Left cardiac atrium (tissue), 4 donors: ENCODE measurements around the gene SLC2A4. TPM values are rescaled to one million over a fixed set of nuclear protein-coding genes. Genes with fewer than 3 reads are reported as not detected.

ENCODE experiments used
- ATAC-seq, 2 donors: fragments of 200-7000 bp; cut with Tn5 transposase; one replicate each; pipeline ENCODE4 v1.9.1; 2020; ENCODE audit warnings: mild to moderate bottlenecking in 2 of 2, moderate library complexity in 2 of 2
- DNase-seq: peaks from one replicate; pipeline ENCODE4 v3.0.0-alpha.2; 2020
- intact Hi-C, 2 donors: fragments of 100-400 bp; cut with DNase I; formaldehyde crosslinking; loops; one replicate each; pipeline versions ENCODE4 v1.14.1 to v1.15.1; 2022 to 2023
- total RNA-seq, 2 donors: library from RNA; stranded (reverse); fragmentation: NEBNext Ultra II Directional; extraction: Animal tissue kit (Norgen Biotek cat#: 25700); gene quantifications; one replicate each; pipeline ENCODE4 v1.2.1, GENCODE V29; 2021
- donor health status: DM: no; HTN: yes; CAD: no.
- donor health status: DM: no; HTN: yes; CAD: no; lungs with severe emphysema.
- donor health status: DM: yes; HTN: yes; CAD: no.
- donor health status: Dilated cardiomyopathy.

Gene SLC2A4
- total RNA-seq, 2 donors from 2014 or later: 79.1 to 87.6 TPM

GRCh38 chr17:7293816-7294613 lies 12.5 kb downstream of the SLC2A4 start:
- DNase-seq: no peak
- intact Hi-C loops: no loop called here
- peak in 1 of 2 donors; percentile 2 for ATAC-seq

GRCh38 chr17:7294614-7295153 lies 13.2 kb downstream of the SLC2A4 start, which contains the start of gene YBX2:
YBX2 (minus strand) TSS chr17:7294639; CDS start chr17:7294500, 139 bp downstream.
- intact Hi-C loops: loop anchor here in 1 of 2 donors (5.0 kb wide), 1 partner anchor 247 kb away; no protein-coding TSS in a partner anchor
- peak; percentile 49 to 61 for ATAC-seq
- DNase-seq: peak; percentile 76

GRCh38 chr17:7295230-7296180 lies 14.0 kb downstream of the SLC2A4 start:
- ATAC-seq (no peak), DNase-seq (no peak)
- intact Hi-C loops: loop anchor here (1.0 to 5.0 kb wide), 3 partner anchors 15 to 248 kb away; partner anchors contain the start of gene SLC2A4 (in 1 of the 2)

- intact Hi-C loops: loop anchor here (1.0 to 5.0 kb wide), 3 partner anchors 16 to 249 kb away; partner anchors contain the start of gene SLC2A4 (in 1 of the 2)
- DNase-seq (peak; percentile 88), ATAC-seq (peak; percentile 76 to 87)
Measured at GRCh38 chr17:7296189-7296861, 14.8 kb downstream of the SLC2A4 start.

DNA sequence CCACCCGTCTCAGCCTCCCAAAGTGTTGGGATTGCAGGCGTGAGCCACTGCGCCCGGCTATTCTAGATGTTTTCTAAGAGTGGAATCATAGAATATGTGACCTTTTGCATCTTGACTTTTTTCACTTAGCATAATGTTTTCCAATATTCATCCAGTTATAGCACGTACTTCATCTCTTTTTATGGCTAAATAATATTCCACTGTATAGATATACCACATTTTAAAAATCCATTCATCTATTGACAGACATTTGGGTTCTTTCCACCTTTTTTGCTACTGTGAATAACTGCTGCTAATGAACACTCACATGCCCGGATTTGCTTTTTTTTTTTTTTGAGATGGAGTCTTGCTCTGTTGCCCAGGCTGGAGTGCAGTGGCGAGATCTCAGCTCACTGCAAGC lies 22.7 kb downstream of the SLC2A4 start:
- no peak for ATAC-seq
- intact Hi-C loops: no loop called here
- DNase-seq: no peak

GRCh38 chr17:7306911-7307685 lies 25.6 kb downstream of the SLC2A4 start, which contains the start of gene EIF5A:
EIF5A (plus strand) TSS chr17:7307628; CDS start chr17:7309636, 2,008 bp downstream.
- ATAC-seq (peak; percentile 92 to 93), DNase-seq (peak; percentile 100)
- intact Hi-C loops: no loop called here

DNA sequence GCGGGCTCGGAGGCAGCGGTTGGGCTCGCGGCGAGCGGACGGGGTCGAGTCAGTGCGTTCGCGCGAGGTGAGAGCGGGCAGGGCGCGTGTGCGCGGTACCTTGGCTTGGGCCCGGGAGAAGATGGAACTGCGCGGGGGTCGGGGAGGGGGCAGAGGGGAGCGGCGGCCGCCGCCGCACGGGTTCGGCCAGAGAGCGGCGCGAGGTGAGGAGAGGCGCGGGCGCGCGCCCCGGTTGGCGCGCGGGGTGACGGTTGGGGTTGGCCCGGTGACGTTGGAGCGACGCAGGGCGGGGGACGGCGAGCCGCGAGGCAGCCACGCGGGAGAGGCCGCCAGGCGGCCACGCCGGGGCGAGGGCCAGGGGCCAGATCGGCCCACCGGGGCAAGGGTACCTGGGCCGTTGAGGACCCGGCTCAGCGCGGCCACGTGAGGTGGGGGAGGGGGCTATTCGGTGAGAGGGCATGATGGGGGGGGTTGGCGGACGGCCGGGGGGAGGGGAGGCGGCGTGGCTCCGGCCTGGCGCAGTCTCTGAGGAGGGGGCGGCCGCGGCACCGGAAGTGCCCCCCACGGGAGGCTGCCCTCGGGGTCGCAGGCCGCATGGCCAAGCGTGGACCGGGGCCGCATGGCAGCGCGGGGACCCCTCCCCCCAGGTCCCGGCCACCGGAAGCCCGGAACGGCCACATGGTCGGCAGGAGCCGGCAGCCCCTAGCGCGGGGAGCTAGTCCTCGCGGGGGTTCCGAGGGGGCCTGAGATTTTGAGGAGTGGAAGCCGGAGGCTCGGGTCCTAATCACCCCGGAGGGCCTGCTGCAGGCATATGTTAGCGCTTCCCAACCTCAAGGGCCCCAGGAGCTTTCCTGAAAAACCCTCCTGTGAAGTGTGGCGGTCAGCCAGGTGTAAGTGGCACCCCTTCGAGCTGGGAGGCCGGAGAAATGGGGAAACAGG lies 26.4 kb downstream of the SLC2A4 start:
- intact Hi-C loops: no loop called here
- ATAC-seq: peak; percentile 41 to 44
- peak; percentile 59 for DNase-seq

GRCh38 chr17:7308625-7309433 lies 27.3 kb downstream of the SLC2A4 start:
- intact Hi-C loops: no loop called here
- DNase-seq: peak; percentile 81
- ATAC-seq: peak; percentile 6 to 31

DNA sequence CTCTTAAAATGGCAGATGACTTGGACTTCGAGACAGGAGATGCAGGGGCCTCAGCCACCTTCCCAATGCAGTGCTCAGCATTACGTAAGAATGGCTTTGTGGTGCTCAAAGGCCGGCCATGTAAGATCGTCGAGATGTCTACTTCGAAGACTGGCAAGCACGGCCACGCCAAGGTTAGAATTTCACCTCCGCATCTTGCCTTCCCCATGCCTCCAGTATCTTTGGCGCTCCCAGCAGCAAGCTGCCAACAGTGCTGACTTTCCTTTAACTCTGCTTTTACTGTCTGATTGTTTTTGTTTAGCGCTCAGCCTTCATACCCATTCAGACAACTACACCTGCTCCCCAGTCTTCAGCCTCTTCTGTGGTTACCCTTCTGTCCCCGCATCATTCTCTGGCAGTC lies 28.1 kb downstream of the SLC2A4 start:
- DNase-seq (no peak), ATAC-seq (no peak)
- intact Hi-C loops: no loop called here

DNA sequence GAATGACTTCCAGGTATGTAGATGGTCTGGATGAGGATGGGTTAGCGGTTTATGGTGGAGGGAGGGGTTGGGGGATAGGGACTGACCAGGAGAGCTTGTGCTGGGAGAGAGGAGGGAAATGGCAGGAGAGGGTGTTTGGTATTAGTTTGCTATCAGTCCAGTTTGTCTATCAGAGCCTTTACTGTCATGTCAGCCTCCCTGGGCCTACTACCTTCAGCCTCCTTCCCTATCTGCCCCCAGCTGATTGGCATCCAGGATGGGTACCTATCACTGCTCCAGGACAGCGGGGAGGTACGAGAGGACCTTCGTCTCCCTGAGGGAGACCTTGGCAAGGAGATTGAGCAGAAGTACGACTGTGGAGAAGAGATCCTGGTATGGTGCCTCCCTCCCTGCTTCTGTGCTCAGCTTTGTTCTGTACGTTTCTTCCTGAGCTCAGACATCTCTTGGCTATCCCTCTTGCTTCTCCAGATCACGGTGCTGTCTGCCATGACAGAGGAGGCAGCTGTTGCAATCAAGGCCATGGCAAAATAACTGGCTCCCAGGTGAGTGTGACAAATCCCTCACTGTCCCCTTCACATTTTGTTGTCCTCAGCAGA lies 29.7 kb downstream of the SLC2A4 start:
- DNase-seq: no peak
- no peak for ATAC-seq
- intact Hi-C loops: no loop called here

GRCh38 chr17:7312432-7313087 lies 31.0 kb downstream of the SLC2A4 start:
- DNase-seq (no peak), ATAC-seq (no peak)
- intact Hi-C loops: no loop called here

- intact Hi-C loops: no loop called here
- DNase-seq: peak; percentile 15
- no peak for ATAC-seq
Measured at GRCh38 chr17:7313088-7313889, 31.8 kb downstream of the SLC2A4 start.

DNA sequence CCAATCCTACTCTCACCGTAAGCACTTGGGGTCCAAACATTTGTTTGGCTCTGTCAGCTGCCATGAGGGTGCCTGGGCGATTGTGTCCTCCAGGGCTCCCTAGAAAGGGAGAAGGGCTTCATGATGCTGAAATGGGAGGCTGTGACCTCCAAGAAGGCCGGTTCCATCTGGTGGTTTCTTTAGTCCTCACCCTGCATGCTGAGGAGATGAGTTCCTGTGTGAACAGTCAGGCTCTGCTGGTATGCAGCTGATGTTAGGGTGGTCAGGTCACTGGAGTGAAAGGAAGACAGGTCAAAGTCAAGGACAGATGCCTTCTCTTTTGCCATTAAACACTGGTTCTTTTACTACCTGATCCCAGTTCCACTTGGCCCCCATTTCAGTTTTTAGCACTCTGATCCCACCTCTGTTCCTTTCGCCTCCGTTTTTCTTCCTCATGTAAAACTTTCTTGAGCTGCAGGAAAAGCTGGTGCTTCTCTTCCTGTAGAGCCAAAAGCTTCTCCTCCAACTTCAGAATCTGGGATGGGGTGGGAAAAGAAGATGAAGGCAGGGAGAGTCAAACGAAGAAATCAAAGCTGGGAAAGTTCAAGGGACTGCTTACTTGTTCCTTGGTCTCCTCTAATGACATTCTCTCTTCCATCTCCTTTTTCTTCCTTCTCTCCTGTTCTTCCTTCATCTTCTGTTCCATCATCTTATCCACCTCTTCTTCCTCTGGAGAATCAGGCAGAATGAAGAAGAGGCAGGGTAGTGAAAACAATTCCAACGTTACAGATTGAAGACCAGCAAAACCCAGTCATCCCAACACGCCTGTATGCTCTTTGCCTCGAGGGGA lies 32.6 kb downstream of the SLC2A4 start:
- DNase-seq (no peak), ATAC-seq (no peak)
- intact Hi-C loops: no loop called here
